GM12891 (cell line): Measurements from ENCODE around the gene DLX4.

Source experiments
- PAX5 ChIP-seq: IDR thresholded peaks from 2 replicates; pipeline ENCODE4 v1.6.1; 2011; ENCODE audit warnings: low read length, moderate library complexity, mild to moderate bottlenecking; ENCODE audit not compliant: insufficient read depth, severe bottlenecking
- POLR2A ChIP-seq: IDR thresholded peaks from 2 replicates; pipeline ENCODE4 v1.6.1; 2011; ENCODE audit warnings: low read depth, low read length, control low read depth
- POLR2AphosphoS5 ChIP-seq: IDR thresholded peaks from 2 replicates; pipeline ENCODE4 v1.6.1; 2011; ENCODE audit warnings: low read depth, low read length, control low read depth
- TAF1 ChIP-seq: IDR thresholded peaks from 2 replicates; pipeline ENCODE4 v1.6.1; 2011; ENCODE audit warnings: low read depth, low read length, control low read depth

DNA sequence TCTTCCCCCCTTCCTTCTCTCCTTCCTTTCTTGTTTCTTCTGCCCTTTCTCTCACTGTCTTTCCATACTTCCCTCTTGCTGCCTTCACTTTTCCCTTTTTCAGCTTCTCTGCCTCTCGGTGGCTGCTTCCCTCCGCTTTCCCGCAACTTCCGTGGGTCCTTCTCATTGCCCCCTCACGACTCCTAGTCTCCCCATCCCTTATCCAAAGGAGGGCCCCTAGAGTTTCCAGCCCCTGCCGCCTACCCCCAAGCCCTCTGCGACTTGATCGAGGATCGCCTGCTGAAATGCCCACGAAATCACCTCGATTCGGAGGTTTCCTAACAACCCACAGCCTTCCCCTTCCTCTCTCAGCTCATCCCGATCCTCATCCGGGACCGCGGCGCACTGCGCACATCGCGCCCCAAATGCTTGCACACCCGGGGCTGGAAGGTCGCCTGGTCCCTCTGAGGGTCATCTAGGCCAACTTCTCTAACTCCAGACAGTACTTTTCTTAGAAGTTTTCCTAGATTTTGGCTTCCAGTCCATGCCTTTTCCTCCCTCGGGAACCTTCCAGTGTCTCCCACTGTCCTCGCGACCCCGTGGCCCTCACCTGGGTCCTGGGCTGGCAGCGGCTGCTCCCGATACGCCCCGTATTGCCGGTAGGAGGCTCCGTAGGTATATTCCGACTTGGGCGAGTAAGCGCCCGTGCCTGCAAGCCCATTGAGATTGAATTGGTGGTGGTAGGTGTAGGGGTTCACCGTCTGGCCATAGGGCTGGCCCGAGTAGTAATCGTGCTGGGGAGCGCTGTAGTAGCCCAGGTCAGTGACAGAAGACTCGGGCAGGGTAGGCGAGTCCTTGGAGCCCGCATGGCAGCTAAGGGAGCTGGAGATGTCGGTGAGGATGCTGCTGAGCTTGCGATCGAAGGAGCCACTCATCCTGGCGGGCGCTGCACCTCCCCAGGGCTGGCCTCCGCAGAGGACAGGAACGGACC lies 25.4 kb downstream of the DLX4 start:
- TF ChIP-seq POLR2A (no peak), PAX5 (no peak), POLR2AphosphoS5 (no peak), TAF1 (no peak)
